Measurements from ENCODE around the gene LYRM9. TPM values are rescaled to one million over a fixed set of nuclear protein-coding genes. Genes with fewer than 3 reads are reported as not detected.

The LYRM9 gene
- total RNA-seq, 1 experiment from 2014 or later, result 2.8 TPM

Other genes with a start within 250 kb of the LYRM9 start
- 0.37 and 0.67 TPM in 2 replicates for gene NOS2, start 92.8 kb downstream of the LYRM9 start, total RNA-seq (2021)
- 23.6 and 23.8 TPM in 2 replicates for gene NLK, start 149.3 kb upstream of the LYRM9 start, total RNA-seq (2021)

Measured in A673 (cell line).